ENCODE data around the gene C17orf107. TPM values are rescaled to one million over a fixed set of nuclear protein-coding genes. Genes with fewer than 3 reads are reported as not detected.

The C17orf107 gene
- 1 to 10 TPM in 5 of 9 donors, under 1 TPM in 4; 0.71 to 4.2 (median 1.3) TPM for total RNA-seq
- 1 to 10 TPM in 1 of 3 donors, under 1 TPM in 2; 0.42 to 1.1 (median 0.47) TPM for polyA plus RNA-seq
- long read RNA-seq, donor 1, partial matches to known transcripts: 0 of 3 reads
- long read RNA-seq, donor 1, other reads (novel, unspliced or antisense): 0 of 3 reads
- long read RNA-seq, donor 2, partial matches to known transcripts: 0 of 1 reads
- long read RNA-seq, donor 2, other reads (novel, unspliced or antisense): 0 of 1 reads
- long read RNA-seq, donor 3, partial matches to known transcripts: 0 of 1 reads
- long read RNA-seq, donor 3, other reads (novel, unspliced or antisense): 0 of 1 reads
- long read RNA-seq, donor 4: 0 reads
- long read RNA-seq, donor 5, partial matches to known transcripts: 0 of 2 reads
- long read RNA-seq, donor 5, other reads (novel, unspliced or antisense): 0 of 2 reads
- long read RNA-seq, donor 6: 0 reads
- long read RNA-seq, donor 7: 0 reads
- long read RNA-seq, donor 8, partial matches to known transcripts: 0 of 2 reads
- long read RNA-seq, donor 8, other reads (novel, unspliced or antisense): 0 of 2 reads
- long read RNA-seq, donor 9: 0 reads
- long read RNA-seq, donor 10, partial matches to known transcripts: 0 of 1 reads
- long read RNA-seq, donor 10, other reads (novel, unspliced or antisense): 0 of 1 reads

- peak; percentile 61 to 89 (median 76) for DNase-seq
- peak within 1 kb of the TSS in 2 of 4 donors; percentile 13 to 68 for H3K4me3 ChIP-seq
- TF ChIP-seq POLR2A (IDR thresholded peaks at IDR 0.05) (no peak), CTCF (IDR thresholded peaks at IDR 0.05) (no peak)
- no peaks in the 10 kb centered on the region for H3K27me3 ChIP-seq
- WGBS, 4 donors: 22 to 61% (median 28%) methylated on average over 19 to 60 of the region's 60 CpGs
- peaks cover 0 to 24% of the 10 kb centered on the region in 2 donors for H3K36me3 ChIP-seq (replicated peaks in 1 of 2)
- peaks cover 0 to 9% of the 10 kb centered on the region in 2 donors for H3K4me1 ChIP-seq (replicated peaks in 1 of 2)
- no peaks in the 10 kb centered on the region for H3K9me3 ChIP-seq (replicated peaks in 1 of 3)
- peak within 1 kb of the TSS in 1 of 5 donors; percentile 34 for H3K27ac ChIP-seq
- intact Hi-C loops (cut with DNase I): loop anchor here in 1 of 2 donors (10.0 kb wide), 1 partner anchor 85 kb away; the partner anchor contains the start of gene CAMTA2
These were observed at the start of gene C17orf107 for GRCh38 chr17:4899341-4900230. Gene C17orf107, plus strand, starts transcription at chr17:4899536. Its CDS starts 227 bp downstream, at chr17:4899763.

GRCh38 chr17:4850246-4850645, 49.1 kb upstream of the C17orf107 start:
- H3K4me3 ChIP-seq: no peak overlapping the region
- intact Hi-C loops (cut with DNase I): no loop called here
- no peak overlapping the region for H3K27ac ChIP-seq

GRCh38 chr17:4851084-4851483, 48.3 kb upstream of the C17orf107 start:
- no peaks in the 10 kb centered on the region for H3K9me3 ChIP-seq (replicated peaks in 1 of 3)
- 63 to 90% (median 85%) methylated on average over 3 of the region's 3 CpGs for WGBS, 4 donors
- no peak overlapping the region for H3K27ac ChIP-seq
- H3K4me3 ChIP-seq: no peak overlapping the region
- DNase-seq: no peak
- H3K4me1 ChIP-seq (replicated peaks in 1 of 2): peaks cover 7 to 36% of the 10 kb centered on the region in 2 donors
- TF ChIP-seq POLR2A (IDR thresholded peaks at IDR 0.05) (no peak), CTCF (IDR thresholded peaks at IDR 0.05) (no peak)
- H3K27me3 ChIP-seq: no peaks in the 10 kb centered on the region
- H3K36me3 ChIP-seq (replicated peaks in 1 of 2): peaks cover 0 to 8% of the 10 kb centered on the region in 2 donors
- intact Hi-C loops (cut with DNase I): no loop called here

More at GRCh38 chr17:4850246-4850645, 49.1 kb upstream of the C17orf107 start:
- no peaks in the 10 kb centered on the region for H3K9me3 ChIP-seq (replicated peaks in 1 of 3)
- WGBS, 4 donors: 83 to 90% (median 87%) methylated on average over 2 of the region's 2 CpGs
- TF ChIP-seq CTCF (IDR thresholded peaks at IDR 0.05) (no peak), POLR2A (IDR thresholded peaks at IDR 0.05) (no peak)
- H3K27me3 ChIP-seq: no peaks in the 10 kb centered on the region
- no peak for DNase-seq
- H3K4me1 ChIP-seq (replicated peaks in 1 of 2): peaks cover 14 to 41% of the 10 kb centered on the region in 2 donors
- peaks cover 0 to 8% of the 10 kb centered on the region in 2 donors for H3K36me3 ChIP-seq (replicated peaks in 1 of 2)
